NCI-H510A (cell line): ENCODE results near the gene SRP54.
"Not testable (repeated sequence)": the region's sequence is repeated elsewhere in the genome, so short reads cannot be mapped to it uniquely, and the experiment has no call there.

Experiments
- DNase-seq: peaks from one replicate; lab custom pipeline; 2025; lab: John Stamatoyannopoulos, UW

The SRP54 gene

GRCh38 chr14:34982421-34983147, at the start of gene SRP54:
SRP54 (plus strand) TSS chr14:34982992; CDS start chr14:34996710, 13,718 bp downstream.
- peak; percentile 98 for DNase-seq

GRCh38 chr14:34933301-34933700, 49.5 kb upstream of the SRP54 start:
- DNase-seq = no peak

DNA sequence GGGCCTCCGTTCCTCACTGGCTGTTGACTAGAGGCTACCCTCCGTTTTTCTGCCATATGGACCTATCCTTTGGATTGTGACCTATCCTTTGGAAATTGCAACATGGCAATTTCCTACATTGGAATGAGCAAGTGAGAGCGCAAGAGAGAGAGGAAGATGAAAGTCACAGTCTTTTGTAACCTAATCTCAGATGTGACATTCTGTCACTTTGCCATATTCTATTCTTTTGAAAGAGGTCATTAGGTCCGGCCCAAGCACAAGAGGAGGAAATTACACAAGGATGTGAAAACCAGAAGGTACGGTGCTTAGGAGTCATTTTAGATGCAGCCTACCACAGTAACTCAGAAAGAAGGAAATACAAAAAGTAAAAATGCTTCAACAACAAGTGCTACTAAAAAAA, 47.3 kb upstream of the SRP54 start:
- DNase-seq = no peak

DNA sequence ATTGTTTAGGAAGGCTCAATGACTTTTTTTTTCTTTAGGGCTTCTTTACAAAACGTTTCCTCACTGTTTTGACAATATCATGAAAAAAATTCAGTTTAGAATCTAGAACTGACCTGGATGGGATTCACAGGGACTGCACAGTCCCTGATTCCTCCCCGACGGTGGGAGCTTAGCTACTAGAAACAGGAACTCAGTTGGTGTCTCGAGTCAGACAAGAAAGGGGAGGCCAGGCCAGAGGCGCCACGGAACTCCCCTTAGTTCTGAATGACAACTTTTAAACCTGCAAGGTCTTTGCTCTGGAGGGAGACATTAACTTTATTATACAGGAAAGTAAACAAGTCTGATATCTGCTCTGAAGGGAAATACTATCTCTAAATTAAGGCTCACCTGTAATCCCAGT, 45.4 kb upstream of the SRP54 start:
- no peak for DNase-seq

DNA sequence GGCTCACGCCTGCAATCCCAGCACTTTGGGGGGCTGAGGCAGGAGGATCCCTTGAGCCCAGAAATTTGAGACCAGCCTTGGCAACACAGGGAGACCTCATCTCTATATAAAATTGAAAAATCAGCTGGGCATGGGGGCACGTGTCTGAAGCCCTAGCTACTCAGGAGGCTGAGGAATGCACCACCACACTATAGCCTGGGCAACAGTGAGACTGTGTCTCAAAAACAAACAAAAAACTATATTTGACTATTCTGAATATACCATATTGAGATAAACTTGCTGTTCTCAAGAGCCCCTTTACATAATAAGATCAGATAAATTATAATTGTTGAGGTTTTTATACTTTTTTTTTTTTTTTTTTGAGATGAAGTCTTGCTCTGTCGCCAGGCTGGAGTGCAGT, 44.9 kb upstream of the SRP54 start:
- no peak for DNase-seq

GRCh38 chr14:34943506-34943905, 39.3 kb upstream of the SRP54 start:
- DNase-seq = no peak

DNA sequence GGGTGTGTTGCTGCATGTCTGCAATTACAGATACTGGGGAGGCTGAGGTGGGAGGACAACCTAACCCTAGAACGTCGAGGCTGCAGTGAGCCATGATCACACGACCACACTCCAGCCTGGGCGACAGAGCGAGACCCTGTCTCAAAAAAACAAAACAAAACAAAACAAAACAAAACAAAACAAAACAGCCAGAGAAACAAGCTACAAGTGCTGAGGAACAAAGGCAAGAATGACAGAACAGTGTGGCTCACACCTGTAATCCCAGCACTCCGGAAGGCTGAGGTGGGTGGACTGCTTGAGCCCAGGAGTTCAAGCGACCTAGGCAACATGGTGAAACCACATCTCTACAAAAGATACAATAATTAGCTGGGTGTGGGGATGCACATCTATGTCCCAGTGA, 38.0 kb upstream of the SRP54 start:
- no peak for DNase-seq

DNA sequence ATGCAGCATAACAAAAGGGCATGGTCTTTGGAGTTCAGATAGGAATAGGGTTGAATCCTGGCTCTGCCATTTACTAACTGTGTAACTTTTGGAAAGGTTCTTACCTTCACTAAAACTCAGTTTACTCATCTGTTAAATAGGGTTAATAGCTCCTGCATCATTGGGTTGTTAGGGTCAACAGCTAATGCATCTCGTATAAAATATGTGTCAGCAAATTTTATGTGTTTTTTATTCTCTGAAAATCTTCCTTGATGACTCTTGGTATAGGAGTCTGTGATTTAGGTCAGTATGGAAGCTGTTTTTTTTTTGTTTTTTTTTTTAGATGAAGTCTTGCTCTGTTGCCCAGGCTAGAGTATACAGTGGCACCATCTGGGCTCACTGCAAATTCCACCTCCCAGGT, 36.1 kb upstream of the SRP54 start:
- no peak for DNase-seq

DNA sequence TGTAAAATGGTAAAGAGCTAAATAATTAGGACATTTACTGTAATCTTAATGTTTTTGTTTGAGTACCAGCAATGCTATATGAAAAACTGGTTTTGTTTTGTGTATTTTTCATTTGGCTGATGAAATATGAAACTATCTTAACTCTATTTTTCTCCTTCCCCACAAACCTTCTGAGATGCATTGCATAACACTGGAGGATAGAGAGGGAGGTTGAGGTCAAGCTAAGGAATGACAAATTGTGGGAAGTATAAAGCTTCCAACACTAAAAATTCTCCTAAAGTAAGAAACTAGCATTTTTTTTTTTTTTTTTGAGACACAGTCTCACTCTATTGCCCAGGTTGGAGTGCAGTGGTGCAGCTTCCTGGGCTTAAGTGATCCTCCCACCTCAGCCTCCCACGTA, 31.5 kb upstream of the SRP54 start:
- DNase-seq = no peak

GRCh38 chr14:34956931-34957330, 25.9 kb upstream of the SRP54 start:
- DNase-seq = no peak

GRCh38 chr14:34957771-34958286, 25.0 kb upstream of the SRP54 start:
- no peak for DNase-seq

- not testable (repeated sequence) for DNase-seq
These were observed 20.7 kb upstream of the SRP54 start for GRCh38 chr14:34962106-34962505.

DNA sequence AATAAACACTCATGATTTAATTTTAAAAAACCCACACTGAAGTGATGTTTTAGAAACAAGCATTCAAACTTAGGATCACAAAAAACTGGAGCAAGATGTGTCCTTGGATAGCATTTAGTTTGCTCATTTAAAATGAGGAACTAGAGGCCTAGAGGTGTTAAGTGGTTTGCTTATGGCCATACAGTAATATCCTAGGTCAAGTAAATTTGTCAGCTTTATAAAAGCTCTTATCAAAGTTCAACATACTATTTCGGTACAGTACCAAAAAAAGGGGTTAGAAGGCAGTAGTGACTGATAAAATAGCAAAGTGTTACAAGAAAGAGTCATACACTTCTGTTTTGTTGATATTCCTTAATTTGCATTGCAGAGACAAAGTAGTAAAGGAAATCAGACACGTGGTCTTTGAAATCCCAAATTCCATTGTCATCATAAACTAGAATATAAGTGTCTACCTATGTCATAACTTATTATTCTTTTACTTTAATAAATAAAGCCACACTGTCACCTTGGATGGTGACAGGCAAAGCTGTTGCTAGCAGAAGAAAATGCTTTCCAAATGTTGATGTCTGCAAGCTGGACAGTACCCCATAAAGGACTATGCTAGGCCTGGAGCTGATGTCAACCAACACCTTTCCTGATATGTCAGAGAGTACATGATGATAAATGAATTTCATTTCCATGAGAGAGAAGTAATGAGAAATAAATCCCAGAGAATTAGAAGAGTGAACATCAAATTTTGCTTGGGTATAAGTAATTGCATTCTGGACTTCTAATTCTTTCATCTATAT, 17.6 kb upstream of the SRP54 start:
- no peak for DNase-seq

GRCh38 chr14:34965912-34966311, 16.9 kb upstream of the SRP54 start:
- no peak for DNase-seq

- no peak for DNase-seq
These were observed 16.4 kb upstream of the SRP54 start for GRCh38 chr14:34966413-34966812.

GRCh38 chr14:34970665-34971064, 12.1 kb upstream of the SRP54 start:
- no peak for DNase-seq

GRCh38 chr14:34971381-34971780, 11.4 kb upstream of the SRP54 start:
- DNase-seq = no peak

DNA sequence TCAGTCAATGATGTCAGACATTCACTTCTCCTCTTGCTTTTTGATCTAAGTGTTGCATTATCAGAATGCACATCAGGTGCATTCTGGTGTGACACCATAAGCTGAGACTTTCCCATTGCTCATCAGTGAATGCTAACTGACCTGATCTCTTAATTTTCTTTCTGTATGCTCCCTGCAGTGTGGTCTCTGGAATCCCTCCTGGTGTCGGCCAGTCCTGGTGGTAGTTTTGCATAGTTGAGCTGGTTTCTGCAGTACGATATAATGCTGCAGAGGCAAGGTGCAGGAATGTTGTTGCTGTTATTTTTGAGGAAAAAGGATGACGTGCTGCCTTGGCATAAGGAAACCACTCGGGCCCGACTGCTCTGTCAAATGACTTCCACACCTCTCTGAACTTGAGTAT, 11.0 kb upstream of the SRP54 start:
- no peak for DNase-seq

DNA sequence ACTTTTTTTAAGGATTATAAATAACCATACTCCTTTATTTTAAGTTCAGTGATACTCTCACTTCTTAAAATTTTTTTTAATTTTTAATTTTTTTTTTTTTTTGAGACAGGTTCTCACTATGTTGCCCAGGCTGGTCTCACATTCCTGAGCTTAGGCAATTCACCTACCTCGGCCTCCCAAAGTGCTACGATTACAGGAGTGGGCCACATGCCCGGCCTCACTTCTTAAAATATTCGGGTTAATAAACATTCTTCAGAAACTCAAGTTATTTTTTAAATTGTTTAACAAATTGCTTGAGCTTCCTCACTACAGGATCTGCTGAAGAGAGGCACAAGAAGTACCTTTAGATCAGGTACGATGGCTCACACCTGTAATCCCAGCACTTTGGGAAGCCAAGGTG, 4.3 kb upstream of the SRP54 start:
- DNase-seq = no peak

- no peak for DNase-seq
These were observed 2.4 kb upstream of the SRP54 start for GRCh38 chr14:34980337-34980900.

DNA sequence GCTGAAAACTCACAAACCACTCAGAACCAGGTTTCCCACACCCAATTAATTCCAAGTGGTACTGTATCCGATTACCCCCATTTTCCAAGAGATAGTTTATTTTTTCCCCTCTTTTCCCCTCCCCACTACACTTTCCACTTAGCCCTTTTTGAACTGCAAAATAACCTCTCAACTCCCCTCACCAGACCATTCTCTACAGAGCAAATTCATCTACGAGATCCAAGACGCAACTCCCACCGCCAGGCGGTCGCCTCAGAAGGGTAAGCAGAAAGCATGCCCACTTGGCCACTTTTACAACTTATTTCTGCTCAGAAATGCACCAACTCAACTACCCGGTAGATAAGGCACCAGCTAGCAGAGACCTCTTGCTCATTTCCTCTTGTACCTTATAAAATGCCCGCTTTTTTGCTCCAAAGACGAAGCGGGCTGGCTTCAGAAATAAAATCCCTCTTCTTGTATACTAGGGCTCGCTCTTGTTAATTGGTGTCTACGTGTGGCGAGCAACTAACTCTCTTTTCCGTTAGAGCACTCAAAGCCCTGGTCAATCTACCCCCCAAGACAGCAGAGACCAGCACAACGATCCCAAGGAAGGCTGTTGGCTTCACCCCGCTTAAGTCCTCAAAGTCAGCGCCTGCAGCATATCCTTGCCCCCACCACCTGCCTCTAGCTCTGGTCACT, 910 bp upstream of the SRP54 start:
- DNase-seq = no peak

- no peak for DNase-seq
These were observed 462 bp downstream of the SRP54 start for GRCh38 chr14:34983148-34983760.
